IMR-90 (cell line): ENCODE results near the gene SPIN1. TPM values are rescaled to one million over a fixed set of nuclear protein-coding genes. Genes with fewer than 3 reads are reported as not detected.

Source experiments
- ATAC-seq: fragments of 200-7000 bp; cut with Tn5 transposase; 2 replicates; pipeline ENCODE4 v1.9.1; 2020; ENCODE audit warnings: low read depth, mild to moderate bottlenecking, moderate library complexity
- BruUV-seq: library from RNA; stranded (reverse); fragments of 400-500 nt; replicated peaks from 2 replicates; lab custom pipeline; 2021; lab: Mats Ljungman, UMichigan
- CTCF ChIA-PET: fragments of 300-600 bp; formaldehyde crosslinking; extraction: SDS; loops from one replicate; lab custom pipeline; 2021; ENCODE audit warnings: antibody characterized with exemption; lab: Yijun Ruan, JAX
- POLR2A ChIA-PET: fragments of 300-600 bp; sonication (Branson Sonifier 250); formaldehyde crosslinking; loops from one replicate; lab custom pipeline; 2022; ENCODE audit warnings: antibody characterized with exemption; ENCODE audit not compliant: unreplicated experiment; lab: Charles Lee
- DNase-seq: peaks from one replicate; pipeline ENCODE4 v3.0.0; 2013
- H2AFZ ChIP-seq: replicated peaks from 2 replicates; pipeline ENCODE3; 2013; ENCODE audit warnings: low read length, mild to moderate bottlenecking; ENCODE audit not compliant: poor library complexity
- H2AK5ac ChIP-seq: 2 replicates; pipeline ENCODE4 v1.6.1; 2013; ENCODE audit warnings: low read depth, low read length, inconsistent platforms
- H2AK9ac ChIP-seq: replicated peaks from 2 replicates; pipeline ENCODE3; 2013; ENCODE audit warnings: mild to moderate bottlenecking, low read depth, low read length, moderate library complexity; ENCODE audit not compliant: poor library complexity
- H2BK120ac ChIP-seq: 2 replicates; pipeline ENCODE4 v1.6.1; 2013; ENCODE audit warnings: low read depth, low read length, inconsistent platforms
- H2BK15ac ChIP-seq: 3 replicates; pipeline ENCODE4 v1.6.1; 2013; ENCODE audit warnings: low read depth, low read length, inconsistent platforms
- H2BK20ac ChIP-seq: 2 replicates; pipeline ENCODE4 v1.6.1; 2013; ENCODE audit warnings: low read depth, mild to moderate bottlenecking, inconsistent platforms, low read length, moderate library complexity
- H2BK5ac ChIP-seq: 2 replicates; pipeline ENCODE4 v1.6.1; 2013; ENCODE audit warnings: mild to moderate bottlenecking, low read depth, low read length, inconsistent platforms; ENCODE audit not compliant: poor library complexity, severe bottlenecking
- H3K14ac ChIP-seq: replicated peaks from 2 replicates; pipeline ENCODE4 v1.6.1; 2013; ENCODE audit warnings: low read depth, low read length, inconsistent platforms
- H3K18ac ChIP-seq: 2 replicates; pipeline ENCODE4 v1.6.1; 2013; ENCODE audit warnings: low read depth, low read length, control low read depth
- H3K23ac ChIP-seq: 2 replicates; pipeline ENCODE4 v1.6.1; 2013; ENCODE audit warnings: low read depth, low read length, inconsistent platforms
- H3K27ac ChIP-seq: 2 replicates; pipeline ENCODE4 v1.5.1; 2013; ENCODE audit warnings: mild to moderate bottlenecking, control low read depth, low read length; ENCODE audit not compliant: insufficient read depth
- H3K27me3 ChIP-seq: 2 replicates; pipeline ENCODE4 v1.6.1; 2013; ENCODE audit warnings: low read length; ENCODE audit not compliant: control insufficient read depth, insufficient read depth
- H3K36me3 ChIP-seq: 2 replicates; pipeline ENCODE4 v1.6.1; 2013; ENCODE audit warnings: low read length, mixed read lengths; ENCODE audit not compliant: control insufficient read depth, insufficient read depth
- H3K4ac ChIP-seq: 2 replicates; pipeline ENCODE4 v1.6.1; 2013; ENCODE audit warnings: low read depth, low read length, inconsistent platforms
- H3K4me1 ChIP-seq: 2 replicates; pipeline ENCODE4 v1.6.1; 2013; ENCODE audit warnings: low read length, mixed read lengths; ENCODE audit not compliant: control insufficient read depth, insufficient read depth
- H3K4me2 ChIP-seq: 2 replicates; pipeline ENCODE4 v1.6.1; 2013; ENCODE audit warnings: low read depth, mild to moderate bottlenecking, control low read depth, low read length, moderate library complexity
- H3K4me3 ChIP-seq: 2 replicates; pipeline ENCODE4 v1.5.1; 2013; ENCODE audit warnings: low read depth, mild to moderate bottlenecking, control low read depth, low read length, moderate library complexity; ENCODE audit not compliant: insufficient read depth
- H3K56ac ChIP-seq: 2 replicates; pipeline ENCODE4 v1.6.1; 2013; ENCODE audit warnings: low read length, inconsistent platforms; ENCODE audit not compliant: insufficient read depth; ENCODE audit errors: extremely low read depth
- H3K79me1 ChIP-seq, 2 experiments: 2 replicates each; pipeline ENCODE4 v1.6.1; 2013; ENCODE audit warnings: low read length in 2 of 2, inconsistent platforms in 1 of 2, low read depth in 1 of 2
- H3K9ac ChIP-seq: 2 replicates; pipeline ENCODE4 v1.6.1; 2013; ENCODE audit warnings: low read depth, low read length, control low read depth
- H3K9me1 ChIP-seq: 2 replicates; pipeline ENCODE4 v1.6.1; 2013; ENCODE audit warnings: low read length, inconsistent platforms; ENCODE audit not compliant: insufficient read depth
- H3K9me3 ChIP-seq: 2 replicates; pipeline ENCODE4 v1.6.1; 2013; ENCODE audit warnings: low read length; ENCODE audit not compliant: control insufficient read depth, insufficient read depth
- H4K20me1 ChIP-seq: 2 replicates; pipeline ENCODE4 v1.6.1; 2013; ENCODE audit warnings: low read length, inconsistent platforms; ENCODE audit not compliant: insufficient read depth
- H4K5ac ChIP-seq: 2 replicates; pipeline ENCODE4 v1.6.1; 2013; ENCODE audit warnings: mild to moderate bottlenecking, low read depth, low read length, control low read depth
- H4K8ac ChIP-seq, 2 experiments: 2 replicates each; pipeline ENCODE4 v1.6.1; 2013; ENCODE audit warnings: low read depth in 2 of 2, low read length in 2 of 2, control low read depth in 1 of 2, inconsistent platforms in 1 of 2
- H4K91ac ChIP-seq: 2 replicates; pipeline ENCODE4 v1.6.1; 2013; ENCODE audit warnings: low read depth, low read length, inconsistent platforms; ENCODE audit not compliant: insufficient read depth
- MXI1 ChIP-seq: IDR thresholded peaks from 2 replicates; pipeline ENCODE4 v1.6.1; 2012; ENCODE audit warnings: low read depth, mild to moderate bottlenecking, low read length, moderate library complexity, borderline replicate concordance
- SMC3 ChIP-seq: fragments of 150-350 bp; IDR thresholded peaks from 2 replicates; pipeline ENCODE4 v1.6.1; 2016; ENCODE audit warnings: low read depth, mild to moderate bottlenecking, antibody characterized with exemption, low read length, moderate library complexity
- WGBS, 2 experiments: methylation state at CpG; one replicate each; pipeline versions ENCODE4 v1.1.5 to v1.1.7; 2013; ENCODE audit warnings: missing lambda C conversion rate in 2 of 2; ENCODE audit not compliant: insufficient read length in 1 of 2; ENCODE audit errors: extremely low coverage in 2 of 2; 5-methylcytosine and 5-hydroxymethylcytosine counted together
- dilution Hi-C: fragments of 300-500 bp; cut with HindIII; formaldehyde crosslinking; loops from one replicate; pipeline ENCODE4 v1.14.3; 2018; ENCODE audit warnings: low sequenced_read_pairs; ENCODE audit not compliant: unreplicated experiment
- in situ Hi-C: fragments of 300-500 bp; cut with MboI; formaldehyde crosslinking; loops from 3 replicates; pipeline ENCODE4 v1.14.3; 2019; ENCODE audit warnings: low sequenced_read_pairs, inconsistent platforms, mixed read lengths
- intact Hi-C: fragments of 100-400 bp; cut with micrococcal nuclease; formaldehyde crosslinking; loops from 2 replicates; pipeline ENCODE4 v1.10.0; 2022
- polyA plus RNA-seq, 3 experiments: library from polyadenylated mRNA; depleted of rRNA; stranded (reverse); fragments of >200 nt; gene quantifications; 2 replicates each; pipeline ENCODE4 v1.2.3, GENCODE V29; 2012; ENCODE audit warnings: low replicate concordance in 1 of 3
- total RNA-seq: library from RNA; depleted of rRNA; stranded (reverse); fragments of >200 nt; gene quantifications from 2 replicates; pipeline ENCODE4 v1.2.3, GENCODE V29; 2012
- TF ChIP-seq, protein P1 (sequence below): fragments of 150-350 bp; IDR thresholded peaks from 2 replicates; pipeline ENCODE4 v1.6.1; 2017; ENCODE audit warnings: mild to moderate bottlenecking, antibody characterized with exemption, low read length, low read depth

SPIN1 gene
- total and polyA plus RNA-seq, 2 of the 4 experiments (the other 2 are of a cell fraction): 63.3 to 141 TPM

DNA sequence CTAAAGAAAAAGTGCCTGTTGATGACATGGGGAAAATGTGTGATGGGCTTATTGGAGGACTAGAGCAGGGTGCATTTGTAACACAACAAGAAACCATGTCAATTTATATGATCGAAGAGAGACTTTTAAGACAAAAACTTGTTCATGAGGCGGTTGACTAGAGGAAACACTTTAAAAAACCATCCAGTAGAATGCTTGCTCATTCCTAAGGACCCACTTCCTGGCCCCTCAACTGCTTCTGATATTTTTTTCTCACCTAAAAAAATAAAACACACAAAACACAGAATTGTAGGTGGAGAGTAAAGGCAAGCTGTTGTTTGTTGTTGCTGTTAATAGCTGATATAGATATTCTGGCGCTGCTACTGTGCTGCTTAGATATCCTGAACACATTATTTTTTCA lies 50.6 kb downstream of the SPIN1 start:
- Histone ChIP-seq H4K91ac (no peak overlapping the region), H4K20me1 (peaks cover 14% of the 10 kb centered on the region), H3K18ac (no peak overlapping the region), H2AK5ac (no peak overlapping the region), H3K9me3 (no peaks in the 10 kb centered on the region; the same call in 1 of the 2 replicates), H3K56ac (no peak overlapping the region), H3K9me1 (peaks cover 6% of the 10 kb centered on the region), H3K4me3 (no peak overlapping the region), H2BK120ac (no peak overlapping the region), H2AK9ac (no peak overlapping the region), H3K79me1 (peaks cover 24 to 61% of the 10 kb centered on the region in 2 experiments), H3K27me3 (no peaks in the 10 kb centered on the region), H2BK15ac (no peak overlapping the region), H2BK20ac (no peak overlapping the region), H2BK5ac (no peak overlapping the region), H3K4me2 (no peak overlapping the region), H4K8ac (no peak overlapping the region), H4K5ac (no peak overlapping the region), H3K36me3 (peaks cover 14% of the 10 kb centered on the region), H2AFZ (no peak overlapping the region), H3K27ac (no peak overlapping the region), H3K4me1 (peaks cover 3% of the 10 kb centered on the region), H3K14ac (no peak overlapping the region), H3K9ac (no peak overlapping the region), H3K4ac (no peak overlapping the region), H3K23ac (no peak overlapping the region; the same call in 1 of the 2 replicates)
- DNase-seq (no peak), ATAC-seq (no peak)
- ChIA-PET CTCF (no interaction called here), POLR2A (no interaction called here)
- dilution Hi-C loops (no loop called here), intact Hi-C loops (no loop called here), in situ Hi-C loops (no loop called here)
- TF ChIP-seq SMC3 (no peak), MXI1 (no peak)
- TF ChIP-seq, protein P1, sequence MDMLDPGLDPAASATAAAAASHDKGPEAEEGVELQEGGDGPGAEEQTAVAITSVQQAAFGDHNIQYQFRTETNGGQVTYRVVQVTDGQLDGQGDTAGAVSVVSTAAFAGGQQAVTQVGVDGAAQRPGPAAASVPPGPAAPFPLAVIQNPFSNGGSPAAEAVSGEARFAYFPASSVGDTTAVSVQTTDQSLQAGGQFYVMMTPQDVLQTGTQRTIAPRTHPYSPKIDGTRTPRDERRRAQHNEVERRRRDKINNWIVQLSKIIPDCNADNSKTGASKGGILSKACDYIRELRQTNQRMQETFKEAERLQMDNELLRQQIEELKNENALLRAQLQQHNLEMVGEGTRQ: no peak
- BruUV-seq: no TSS peak
- WGBS, 2 experiments: no CpG with 5 or more reads among the region's 3 CpGs
